Upper lobe of left lung (tissue), 4 donors: ENCODE measurements around the gene ADCY5.

Source experiments
- EP300 ChIP-seq, 4 donors: sonication (generic); formaldehyde crosslinking; IDR thresholded peaks; one replicate each; pipeline ENCODE4 v1.5.1; 2017; ENCODE audit warnings: antibody characterized with exemption in 4 of 4, control low read depth in 2 of 4
- POLR2A ChIP-seq, 4 donors: fragments of 450-650 bp; IDR thresholded peaks; one replicate each; pipeline ENCODE4 v1.5.1; 2016 to 2017; ENCODE audit warnings: antibody characterized with exemption in 4 of 4, mild to moderate bottlenecking in 2 of 4
- POLR2AphosphoS5 ChIP-seq, 2 donors: sonication (generic); formaldehyde crosslinking; IDR thresholded peaks; one replicate each; pipeline ENCODE4 v1.5.1; 2017; ENCODE audit warnings: antibody characterized with exemption in 2 of 2
- TF ChIP-seq, protein P1 (sequence below), 6 experiments: fragments of 450-650 bp in 4 of 6; fragments of 200-600 bp in 2 of 6; sonication (generic) in 2 of 6; IDR thresholded peaks; one replicate each; pipeline ENCODE4 v1.5.1; 2016 to 2019; ENCODE audit warnings: antibody characterized with exemption in 6 of 6

DNA sequence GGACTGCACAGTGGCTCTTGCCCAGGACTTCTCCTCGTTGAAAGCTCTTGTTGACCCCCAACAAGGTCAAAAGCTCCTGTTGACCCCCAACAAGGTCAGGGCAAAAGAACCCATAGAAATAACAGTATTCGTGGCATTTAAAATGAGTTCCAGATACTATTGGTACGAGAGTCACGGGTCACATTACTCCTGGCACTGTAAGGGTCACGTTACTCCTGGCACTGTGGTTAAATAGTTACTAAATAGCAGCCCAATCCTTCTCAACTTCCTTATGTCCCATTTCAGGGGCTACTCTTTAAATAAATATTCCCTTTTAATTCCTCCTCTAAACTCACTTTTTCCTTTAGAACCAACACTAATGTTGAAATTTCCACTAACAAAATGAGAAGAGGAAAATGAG lies 18.2 kb upstream of the ADCY5 start:
- TF ChIP-seq, protein P1, sequence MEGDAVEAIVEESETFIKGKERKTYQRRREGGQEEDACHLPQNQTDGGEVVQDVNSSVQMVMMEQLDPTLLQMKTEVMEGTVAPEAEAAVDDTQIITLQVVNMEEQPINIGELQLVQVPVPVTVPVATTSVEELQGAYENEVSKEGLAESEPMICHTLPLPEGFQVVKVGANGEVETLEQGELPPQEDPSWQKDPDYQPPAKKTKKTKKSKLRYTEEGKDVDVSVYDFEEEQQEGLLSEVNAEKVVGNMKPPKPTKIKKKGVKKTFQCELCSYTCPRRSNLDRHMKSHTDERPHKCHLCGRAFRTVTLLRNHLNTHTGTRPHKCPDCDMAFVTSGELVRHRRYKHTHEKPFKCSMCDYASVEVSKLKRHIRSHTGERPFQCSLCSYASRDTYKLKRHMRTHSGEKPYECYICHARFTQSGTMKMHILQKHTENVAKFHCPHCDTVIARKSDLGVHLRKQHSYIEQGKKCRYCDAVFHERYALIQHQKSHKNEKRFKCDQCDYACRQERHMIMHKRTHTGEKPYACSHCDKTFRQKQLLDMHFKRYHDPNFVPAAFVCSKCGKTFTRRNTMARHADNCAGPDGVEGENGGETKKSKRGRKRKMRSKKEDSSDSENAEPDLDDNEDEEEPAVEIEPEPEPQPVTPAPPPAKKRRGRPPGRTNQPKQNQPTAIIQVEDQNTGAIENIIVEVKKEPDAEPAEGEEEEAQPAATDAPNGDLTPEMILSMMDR (IDR thresholded peaks at IDR 0.05), result no peak
- no peak for TF ChIP-seq POLR2A (IDR thresholded peaks at IDR 0.05)
- no peak for TF ChIP-seq POLR2AphosphoS5 (IDR thresholded peaks at IDR 0.05)
- no peak for TF ChIP-seq EP300 (IDR thresholded peaks at IDR 0.05)
